ENCODE data around the gene NUDT21. TPM values are rescaled to one million over a fixed set of nuclear protein-coding genes. Genes with fewer than 3 reads are reported as not detected.
A peak's percentile ranks its signal among the peaks of the same experiment; 100 is the strongest.
"Not testable (repeated sequence)": the region's sequence is repeated elsewhere in the genome, so short reads cannot be mapped to it uniquely, and the experiment has no call there.

The NUDT21 gene
- total RNA-seq = 33.8 and 67.9 TPM in 2 replicates

DNA sequence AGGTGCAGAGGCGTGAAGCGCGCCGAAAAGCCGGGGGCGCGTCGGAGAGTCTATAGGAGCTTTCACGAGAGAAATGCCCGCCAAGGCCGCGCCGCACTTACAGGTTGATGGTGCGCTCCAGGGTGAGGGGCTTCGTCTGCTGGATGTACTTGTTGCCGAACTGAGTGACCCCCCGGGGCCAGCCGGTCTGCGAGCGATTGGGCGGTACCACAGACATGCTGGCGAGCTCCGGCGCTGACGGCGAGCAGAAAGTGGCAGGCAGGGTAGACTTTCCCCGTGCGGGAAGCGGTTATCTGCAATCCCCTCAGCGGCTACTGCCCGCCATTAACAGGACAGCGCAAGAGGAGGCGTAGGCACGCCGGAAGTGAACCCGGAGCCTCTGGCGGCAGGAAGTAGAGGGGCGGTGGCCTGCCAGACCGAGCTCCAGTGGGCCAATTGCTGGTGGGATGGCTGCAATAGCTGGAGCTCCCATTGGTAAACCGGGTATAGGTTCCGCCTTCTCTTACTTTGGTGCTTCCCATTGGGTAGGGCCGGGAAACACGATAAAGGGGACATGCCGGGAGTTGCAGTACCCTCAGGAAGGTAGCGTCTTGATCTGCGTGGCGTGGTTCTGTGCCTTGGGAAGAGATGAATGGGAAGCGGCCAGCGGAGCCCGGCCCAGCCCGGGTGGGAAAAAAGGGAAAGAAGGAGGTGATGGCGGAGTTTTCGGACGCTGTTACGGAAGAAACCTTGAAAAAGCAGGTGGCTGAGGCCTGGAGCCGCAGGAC lies at the start of gene NUDT21, which contains the start of gene OGFOD1:
TSS of gene NUDT21 (minus strand) at position 347 of the 767 bp plus-strand sequence. CDS start at position 217, 130 bp downstream.
TSS of gene OGFOD1 (plus strand) at position 569 of the 767 bp plus-strand sequence. CDS start at position 628, 59 bp downstream.
- DNase-seq (ENCODE audit: extremely low read depth, low read depth, low spot score) = peak; percentile 85

DNA sequence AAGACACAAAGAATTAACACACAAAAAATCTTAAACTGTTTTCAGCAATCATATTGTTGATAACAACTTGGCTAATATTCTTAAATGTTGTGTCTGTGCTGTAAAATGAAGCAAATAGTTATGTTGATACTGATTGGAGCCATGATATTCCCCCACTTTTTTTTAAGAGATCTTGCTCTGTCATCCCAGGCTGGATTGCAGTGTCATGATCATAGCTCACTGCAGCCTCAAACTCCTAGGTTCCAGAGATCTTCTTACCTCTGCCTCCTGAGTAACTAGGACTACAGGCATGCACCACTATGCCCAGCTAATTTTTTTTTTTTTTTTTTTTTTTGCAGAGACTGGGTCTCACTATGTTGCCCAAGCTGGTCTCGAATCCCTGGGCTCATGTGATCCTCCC lies 42.7 kb upstream of the NUDT21 start:
- no peak for DNase-seq (ENCODE audit: extremely low read depth, low read depth, low spot score)

DNA sequence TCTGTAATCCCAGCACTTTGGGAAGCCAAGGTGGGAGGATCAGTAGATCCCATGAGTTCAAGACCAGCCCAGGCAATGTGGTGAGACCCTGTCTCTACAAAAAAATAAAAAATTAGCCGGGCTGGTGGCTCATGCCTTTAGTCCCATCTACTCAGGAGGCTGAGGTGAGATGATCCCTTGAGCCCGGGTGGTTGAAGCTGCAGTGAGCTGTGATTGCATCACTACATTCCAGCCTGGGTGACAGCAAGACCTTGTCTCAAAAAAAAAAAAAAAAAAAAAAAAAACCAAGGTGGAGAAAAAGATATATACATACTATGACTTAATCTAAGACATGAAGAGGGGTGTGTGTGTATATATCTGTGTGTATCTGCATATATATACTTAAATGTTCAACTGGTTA lies 42.0 kb upstream of the NUDT21 start:
- DNase-seq (ENCODE audit: extremely low read depth, low read depth, low spot score) = no peak

DNA sequence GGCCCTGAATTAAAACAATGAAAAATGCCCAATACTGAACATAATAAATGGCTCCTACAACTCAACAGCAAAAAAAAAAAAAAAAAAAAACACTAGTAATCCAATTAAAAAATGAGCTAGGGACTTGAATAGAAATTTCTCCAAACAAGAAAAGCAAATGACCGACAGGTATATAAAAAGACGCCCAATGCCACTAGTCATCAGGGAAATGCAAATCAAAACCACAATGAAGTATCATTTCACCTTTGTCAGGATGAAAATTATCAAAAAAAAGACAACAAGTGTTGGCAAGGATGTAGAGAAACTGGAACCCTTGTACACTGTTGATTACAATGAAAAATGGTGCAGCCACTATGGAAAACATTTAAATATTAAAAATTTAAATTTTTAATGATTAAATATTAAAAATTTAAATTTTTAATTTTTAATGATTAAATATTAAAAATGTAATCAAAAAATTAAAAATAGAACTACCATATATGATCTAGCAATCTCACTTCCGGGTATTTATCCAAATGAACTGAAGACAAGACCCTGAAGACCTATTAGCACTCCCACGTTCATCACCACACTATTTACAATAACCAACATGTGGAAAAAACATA lies 40.6 kb upstream of the NUDT21 start:
- no peak for DNase-seq (ENCODE audit: extremely low read depth, low read depth, low spot score)

DNA sequence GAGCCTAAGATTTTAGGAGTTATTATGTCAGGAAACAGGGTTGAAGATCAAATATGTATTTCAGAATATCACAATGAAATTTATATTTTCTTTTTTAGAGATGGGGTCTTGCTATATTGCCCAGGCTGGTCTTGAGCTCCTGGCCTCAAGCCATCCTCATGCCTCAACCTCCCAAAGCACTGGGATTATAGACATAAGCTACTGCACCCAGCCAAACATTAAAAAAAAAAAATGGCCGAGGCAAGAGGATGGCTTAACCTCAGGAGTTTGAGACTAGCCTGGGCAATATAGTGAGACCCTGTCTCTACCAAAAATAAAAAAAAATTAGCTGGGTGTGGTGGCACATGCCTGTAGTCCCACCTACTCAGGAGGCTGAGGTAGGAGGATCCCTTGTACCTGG lies 37.7 kb upstream of the NUDT21 start:
- not testable (repeated sequence) for DNase-seq (ENCODE audit: extremely low read depth, low read depth, low spot score)

DNA sequence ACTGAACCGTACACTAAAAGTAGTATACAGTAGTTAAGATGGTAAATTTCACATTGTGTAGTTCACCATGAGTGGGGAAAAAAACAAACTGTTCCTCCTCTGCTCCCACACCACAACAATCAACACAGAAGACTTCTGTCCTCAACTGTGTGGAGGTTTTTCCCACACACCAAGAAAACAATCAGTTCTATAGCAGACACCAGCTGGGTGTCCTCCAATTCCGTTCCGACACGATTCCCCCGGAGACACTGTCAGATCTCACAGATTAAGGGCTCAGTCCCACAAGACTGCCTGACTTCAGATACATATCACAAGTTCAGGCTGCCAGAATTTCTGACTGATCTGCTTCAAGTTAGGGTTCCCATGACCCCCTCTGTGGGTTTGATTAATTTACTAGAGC lies 36.9 kb upstream of the NUDT21 start:
- no peak for DNase-seq (ENCODE audit: extremely low read depth, low read depth, low spot score)

DNA sequence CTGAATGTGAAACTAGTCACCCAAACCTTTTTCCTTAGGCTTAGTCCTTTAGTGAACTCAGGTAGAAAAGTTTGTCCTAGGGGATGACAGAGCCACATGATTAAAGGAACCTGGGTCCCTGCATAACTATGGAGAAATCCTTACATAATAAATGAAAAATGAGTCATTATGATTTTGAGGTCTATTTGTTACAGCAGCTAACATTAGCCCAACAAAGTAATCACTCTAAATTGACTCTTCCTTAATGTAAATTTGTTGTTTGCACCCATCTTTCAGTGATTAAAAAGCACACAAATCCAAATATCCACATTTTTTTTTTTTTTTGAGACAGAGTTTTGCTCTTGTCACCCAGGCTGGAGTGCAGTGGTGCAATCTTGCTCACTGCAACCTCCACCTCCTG lies 32.3 kb upstream of the NUDT21 start:
- no peak for DNase-seq (ENCODE audit: extremely low read depth, low read depth, low spot score)

DNA sequence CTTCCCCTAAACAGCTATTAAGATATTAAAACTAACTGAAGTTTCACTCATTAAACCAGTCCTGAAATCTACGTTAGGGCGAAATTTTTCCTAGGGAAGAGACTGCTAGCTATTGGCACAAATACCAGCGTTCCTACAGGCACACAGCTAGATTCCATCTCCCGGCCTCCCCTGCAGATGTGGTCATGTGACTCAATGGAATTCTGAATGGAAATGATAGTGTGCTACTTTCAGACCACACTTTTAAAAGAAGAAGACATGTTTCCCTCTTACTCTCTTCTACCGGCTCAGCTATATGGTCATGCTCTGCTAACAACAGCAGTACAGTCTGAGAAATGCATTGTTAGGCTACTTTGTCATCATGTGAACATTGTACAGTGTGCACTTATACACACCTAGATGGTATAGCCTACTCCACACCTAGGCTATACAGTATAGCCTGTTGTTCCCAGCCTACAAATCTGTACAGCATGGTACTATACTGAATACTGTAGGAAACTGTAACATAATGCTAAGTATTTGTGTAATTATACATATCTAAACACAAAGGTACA lies 31.6 kb upstream of the NUDT21 start:
- DNase-seq (ENCODE audit: extremely low read depth, low read depth, low spot score) = no peak

DNA sequence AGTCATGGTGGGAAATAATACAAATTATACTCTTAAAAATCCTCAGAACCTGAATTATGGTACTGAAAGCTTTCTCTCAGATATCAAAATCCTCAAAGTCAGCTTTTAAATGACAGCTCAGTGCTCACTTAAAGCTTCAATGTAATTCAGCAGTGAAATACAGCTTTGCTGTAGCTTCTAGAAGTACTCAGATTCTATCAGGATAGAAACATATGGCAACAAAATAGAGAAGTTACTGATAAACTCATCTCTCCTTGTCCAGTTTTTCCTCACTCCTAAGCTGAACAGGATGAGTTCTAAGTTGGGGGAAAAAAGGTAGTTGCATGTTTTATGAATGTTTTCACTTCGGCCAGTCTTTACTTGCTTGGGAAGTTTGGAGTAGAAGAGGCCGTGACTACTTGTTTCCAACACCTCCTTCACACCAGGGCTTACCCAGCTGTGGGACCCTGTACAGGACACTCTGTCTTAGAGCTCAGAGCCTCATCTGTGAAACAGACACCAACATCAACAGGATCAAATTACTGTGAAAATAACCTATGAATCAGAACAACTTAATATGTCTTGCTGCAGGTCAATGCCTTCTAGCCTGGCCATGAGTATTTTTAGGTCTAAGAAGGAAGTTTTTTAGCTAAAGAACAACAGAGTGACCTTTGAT lies 30.5 kb upstream of the NUDT21 start:
- DNase-seq (ENCODE audit: extremely low read depth, low read depth, low spot score) = no peak

DNA sequence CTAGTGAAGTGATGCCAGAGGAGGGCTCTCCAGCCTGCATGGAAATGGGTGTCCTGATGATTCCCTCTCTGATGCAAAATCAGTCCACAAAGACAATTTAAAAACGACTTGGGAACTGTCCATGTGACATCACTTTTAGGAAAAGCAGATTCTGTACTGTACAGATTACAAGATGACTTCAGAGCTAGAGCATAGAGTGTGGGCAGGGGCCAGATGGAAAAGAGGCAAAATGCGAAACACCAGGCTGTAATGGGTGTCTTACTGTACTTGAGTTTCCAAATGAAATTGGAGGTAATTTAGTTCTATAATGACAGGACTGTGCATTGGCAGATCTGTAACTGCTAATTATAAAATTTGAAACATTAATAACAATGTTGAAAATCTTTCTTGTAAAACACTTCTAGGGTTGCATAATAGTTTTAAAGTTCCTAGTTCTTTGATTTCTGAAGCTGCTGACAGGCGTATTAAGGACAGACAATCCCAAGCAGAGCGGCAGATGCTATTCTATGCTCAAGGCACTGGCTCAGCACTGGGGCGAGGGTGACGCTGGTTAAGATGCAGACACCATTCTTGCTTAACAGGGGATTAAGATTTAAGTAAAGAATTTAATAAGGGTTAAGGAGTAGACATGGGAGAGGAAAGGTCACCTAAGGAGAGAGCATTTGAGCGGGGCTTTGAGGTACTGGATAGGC lies 29.8 kb upstream of the NUDT21 start:
- no peak for DNase-seq (ENCODE audit: extremely low read depth, low read depth, low spot score)

DNA sequence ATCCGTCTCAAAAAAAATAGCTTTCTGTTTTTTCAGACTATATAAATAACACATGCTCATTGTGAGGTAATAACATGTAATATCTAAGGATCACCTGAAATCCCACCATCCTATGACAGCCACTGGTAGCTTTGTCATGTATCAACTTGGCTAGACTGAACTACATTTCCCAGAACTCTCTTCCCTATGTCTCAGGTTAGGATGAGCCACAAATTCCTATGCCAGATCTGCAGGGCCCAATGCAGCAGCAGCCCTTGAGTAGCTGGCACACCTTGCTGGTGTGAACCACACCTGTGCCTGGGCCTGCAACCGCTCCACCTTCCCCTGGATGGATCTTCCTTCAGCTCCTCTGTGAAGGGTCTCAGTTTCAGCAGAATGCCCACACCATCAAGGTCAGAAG lies 28.3 kb upstream of the NUDT21 start:
- no peak for DNase-seq (ENCODE audit: extremely low read depth, low read depth, low spot score)

DNA sequence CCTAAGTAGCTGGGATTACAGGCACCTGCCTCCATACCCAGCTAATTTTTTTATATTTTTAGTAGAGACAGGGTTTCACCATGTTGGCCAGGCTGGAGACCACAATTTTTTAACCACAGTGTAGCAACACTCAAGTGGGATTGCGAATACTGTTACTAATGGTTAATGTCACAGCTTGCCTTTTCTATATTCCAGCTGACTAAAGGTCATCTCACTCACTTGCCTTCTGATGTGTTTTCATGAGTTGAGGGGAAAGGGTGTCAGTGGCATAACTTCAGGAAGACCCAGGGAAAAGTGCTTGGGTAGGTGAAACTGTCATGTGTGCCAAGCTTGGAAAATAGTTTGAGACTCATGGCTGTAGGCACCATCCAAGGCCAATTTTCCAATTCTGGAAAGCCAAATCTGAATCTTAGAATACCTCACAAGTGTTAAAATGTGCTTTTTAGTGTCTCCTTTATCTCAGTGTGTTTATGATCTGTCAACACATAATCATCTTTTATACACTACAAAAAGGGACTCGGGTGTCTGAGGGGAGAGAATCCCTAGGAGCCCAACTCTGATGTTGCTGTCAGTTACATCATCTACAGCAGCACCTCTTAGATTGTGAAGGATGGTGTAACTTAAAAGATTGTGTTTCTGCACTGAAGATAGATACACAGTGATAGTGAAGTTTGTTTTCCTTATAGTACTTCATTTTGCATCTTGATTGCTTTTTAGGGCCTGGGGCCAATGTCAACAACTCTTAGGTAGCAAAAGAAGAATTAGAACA lies 27.3 kb upstream of the NUDT21 start:
- no peak for DNase-seq (ENCODE audit: extremely low read depth, low read depth, low spot score)

DNA sequence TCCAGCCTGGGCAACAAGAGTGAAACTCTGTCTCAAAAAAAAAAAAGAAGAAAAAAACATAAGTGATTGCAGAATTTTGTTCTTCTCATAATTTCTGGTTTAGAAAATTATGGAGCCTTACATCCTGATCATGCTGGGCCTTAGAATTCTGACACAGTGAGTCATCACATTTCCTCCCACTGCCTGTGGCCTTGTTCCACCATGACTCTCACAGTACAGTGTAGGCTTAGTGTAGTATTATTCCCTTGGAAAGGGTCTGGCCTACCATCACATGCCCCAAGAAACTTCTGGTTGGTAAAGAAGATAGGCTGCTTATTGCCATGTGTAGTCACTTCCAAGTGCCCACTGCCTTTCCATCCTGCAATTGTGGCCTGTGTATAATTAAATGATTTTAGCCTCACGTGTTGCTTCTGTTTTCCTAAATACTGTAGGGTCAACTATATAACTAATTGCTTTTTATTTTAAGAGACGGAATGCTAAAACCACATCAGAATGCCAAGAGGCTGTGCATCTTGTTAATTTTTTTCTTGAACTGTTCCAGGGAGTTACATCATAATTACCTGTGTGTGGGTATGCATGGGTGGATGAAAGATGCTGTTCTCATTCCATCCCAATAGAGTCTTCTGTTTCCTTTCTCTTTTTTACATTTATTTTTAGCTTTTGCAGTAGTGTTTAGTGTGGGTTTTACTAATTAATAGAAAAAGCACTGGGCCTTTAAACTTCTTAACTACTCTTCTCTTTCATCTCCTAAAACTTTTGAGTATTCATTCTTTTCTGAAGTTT lies 26.2 kb upstream of the NUDT21 start:
- peak; percentile 54 for DNase-seq (ENCODE audit: extremely low read depth, low read depth, low spot score)

DNA sequence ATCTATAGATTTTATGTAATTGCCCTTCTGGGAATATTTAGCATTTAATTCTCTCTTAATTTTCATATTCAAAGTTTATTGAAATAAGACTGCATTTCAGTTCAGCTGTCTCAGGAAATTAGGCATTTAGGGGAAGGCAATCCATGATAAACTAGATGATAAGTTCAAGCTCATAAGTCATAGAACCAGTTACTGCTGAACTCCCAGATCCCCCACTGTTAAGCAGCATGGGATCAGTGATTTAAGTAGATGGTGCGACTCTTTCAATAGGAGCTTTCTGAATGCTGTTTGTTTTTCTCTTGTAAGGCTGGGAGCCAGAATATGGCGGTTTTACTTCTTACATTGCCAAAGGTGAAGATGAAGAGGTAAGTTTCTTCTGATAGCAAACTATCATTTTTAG lies 24.1 kb upstream of the NUDT21 start:
- no peak for DNase-seq (ENCODE audit: extremely low read depth, low read depth, low spot score)

DNA sequence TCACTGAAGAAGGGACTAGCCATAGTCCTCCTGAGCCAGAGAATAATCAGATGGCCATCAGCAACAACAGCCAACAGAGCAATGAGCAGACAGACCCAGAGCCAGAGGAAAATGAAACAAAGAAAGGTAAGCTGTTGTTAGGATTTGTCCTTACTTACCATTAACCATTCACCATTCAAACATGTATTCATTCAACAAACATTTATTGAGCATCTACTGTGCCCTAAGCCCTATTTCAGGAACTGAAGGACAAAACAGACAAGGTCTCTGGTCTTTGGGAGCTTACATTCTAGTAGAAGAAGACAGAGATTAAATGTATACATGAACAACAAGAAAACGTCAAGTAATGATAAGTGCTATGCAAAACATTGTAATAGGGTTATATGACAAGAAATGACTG lies 19.5 kb upstream of the NUDT21 start:
- no peak for DNase-seq (ENCODE audit: extremely low read depth, low read depth, low spot score)

DNA sequence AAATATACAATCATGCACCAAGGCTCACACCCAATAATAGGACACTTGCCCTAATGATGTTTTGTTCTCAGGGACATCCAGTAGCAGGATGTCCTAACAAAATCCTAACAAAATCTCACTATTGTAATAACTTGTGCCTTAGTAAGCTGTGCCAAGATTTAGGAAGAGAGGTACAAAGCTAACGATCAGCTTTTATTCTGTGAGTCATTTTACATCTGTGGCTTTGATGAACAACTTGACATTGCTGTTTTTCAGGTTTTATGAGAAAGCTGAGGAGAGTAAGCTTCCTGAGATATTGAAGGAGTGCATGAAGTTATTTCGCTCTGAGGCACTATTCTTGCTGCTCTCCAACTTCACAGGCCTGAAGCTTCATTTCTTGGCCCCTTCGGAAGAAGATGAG lies 19.1 kb upstream of the NUDT21 start:
- no peak for DNase-seq (ENCODE audit: extremely low read depth, low read depth, low spot score)

DNA sequence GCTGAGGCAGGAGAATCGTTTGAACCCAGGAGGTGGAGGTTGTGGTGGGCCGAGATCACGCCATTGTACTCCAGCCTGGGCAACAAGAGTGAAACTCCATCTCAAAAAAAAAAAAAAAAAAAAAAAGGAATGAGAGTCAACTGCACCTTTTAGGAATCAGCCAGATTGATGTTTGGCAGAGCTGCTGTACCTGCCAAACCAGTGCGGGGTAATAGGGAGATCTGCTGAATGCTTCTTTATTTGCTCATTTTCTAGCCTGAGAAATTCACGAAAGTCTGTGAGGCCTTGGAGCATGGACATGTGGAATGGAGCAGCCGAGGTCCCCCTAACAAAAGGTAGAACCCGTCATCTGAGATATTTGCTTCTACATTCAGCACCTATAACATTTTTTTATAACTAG lies 18.6 kb upstream of the NUDT21 start:
- no peak for DNase-seq (ENCODE audit: extremely low read depth, low read depth, low spot score)

DNA sequence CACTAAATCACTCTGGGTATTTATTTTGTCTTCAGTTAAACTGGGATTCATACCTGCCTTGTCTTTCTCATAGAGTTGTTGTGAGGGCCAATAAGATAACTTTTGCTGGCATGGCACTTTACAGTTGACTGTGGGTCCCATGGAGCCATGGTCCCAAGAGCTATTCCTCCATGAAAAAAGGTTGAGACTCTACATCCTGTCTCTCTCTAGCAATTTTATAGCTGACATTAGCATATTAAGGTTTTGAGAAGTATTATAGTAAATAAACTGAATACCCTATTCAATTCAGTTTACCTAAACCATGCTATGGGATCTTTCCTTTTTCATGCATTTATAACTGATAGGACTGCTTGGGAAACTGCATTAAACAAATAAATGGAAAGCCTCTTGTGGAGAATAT lies 17.7 kb upstream of the NUDT21 start:
- DNase-seq (ENCODE audit: extremely low read depth, low read depth, low spot score) = no peak

DNA sequence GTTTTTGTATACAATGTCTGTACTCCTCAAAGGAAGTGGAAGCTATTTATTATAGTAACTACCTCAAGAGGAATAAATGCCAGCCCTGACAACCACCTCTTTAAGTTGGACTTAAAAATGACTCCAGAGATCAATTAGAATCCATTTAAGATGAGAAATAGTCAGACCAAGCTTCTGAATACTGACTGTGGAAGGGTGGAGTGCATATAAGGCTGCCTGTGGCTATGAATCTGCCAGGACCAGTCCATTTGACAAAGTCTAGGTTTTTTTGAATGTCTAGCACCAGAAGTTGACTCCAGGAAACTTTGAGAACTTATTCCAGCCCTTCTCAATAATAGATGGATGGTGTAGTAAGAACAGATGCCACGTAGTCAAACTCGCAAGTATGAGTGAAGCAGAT lies 15.2 kb upstream of the NUDT21 start:
- DNase-seq (ENCODE audit: extremely low read depth, low read depth, low spot score) = no peak

DNA sequence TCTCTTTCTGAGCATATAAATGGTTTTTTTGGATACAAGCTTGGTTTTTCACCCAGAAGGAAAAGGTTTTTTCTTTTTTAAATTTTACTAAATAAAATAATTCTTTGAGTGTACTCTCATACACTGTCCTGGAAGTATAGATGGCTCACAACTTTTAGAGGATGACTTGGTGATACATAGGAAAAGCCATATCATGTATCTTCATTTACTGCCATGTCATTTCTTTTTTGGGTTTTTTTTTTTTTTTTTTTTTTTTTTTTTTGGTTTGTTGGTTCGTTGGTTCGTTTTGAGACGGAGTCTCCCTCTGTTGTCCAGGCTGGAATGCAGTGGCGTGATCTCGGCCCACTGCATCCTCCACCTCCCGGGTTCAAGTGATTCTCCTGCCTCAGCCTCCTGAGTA lies 12.0 kb upstream of the NUDT21 start:
- no peak for DNase-seq (ENCODE audit: extremely low read depth, low read depth, low spot score)
